Measurements from ENCODE around the gene LRRC71.

Gene LRRC71

DNA sequence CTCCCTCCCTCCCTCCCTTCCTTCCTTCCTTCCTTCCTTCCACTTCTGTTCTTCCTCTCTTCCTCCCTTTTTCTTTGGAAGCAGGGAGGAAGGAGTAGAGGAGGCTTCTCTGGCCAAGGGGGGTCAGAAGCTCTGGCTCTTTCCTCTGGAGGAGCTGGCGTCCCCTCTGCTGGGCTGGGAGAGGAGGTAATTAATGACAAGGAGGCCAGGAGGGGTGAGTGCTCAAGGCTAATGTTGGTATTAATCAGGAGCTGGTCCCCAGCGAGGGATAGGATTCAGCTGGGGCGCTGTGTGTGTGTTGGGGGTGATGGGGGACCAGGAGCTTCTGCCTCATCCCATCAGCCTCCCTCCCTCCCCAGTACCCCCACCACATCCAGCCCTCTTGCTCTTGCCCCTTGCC, 33.1 kb upstream of the LRRC71 start:
- no peak overlapping the region for H3K27ac ChIP-seq
- ChIA-PET POLR2A (ENCODE audit: low non-redundant PET) (no interaction called here), CTCF (interaction anchor here (0.7 to 9.3 kb wide), 3 partner anchors 25 to 40 kb away, joined by 3 to 77 read pairs (median 6); partner anchors contain the start of gene NTRK1)
- TF ChIP-seq, protein P1, sequence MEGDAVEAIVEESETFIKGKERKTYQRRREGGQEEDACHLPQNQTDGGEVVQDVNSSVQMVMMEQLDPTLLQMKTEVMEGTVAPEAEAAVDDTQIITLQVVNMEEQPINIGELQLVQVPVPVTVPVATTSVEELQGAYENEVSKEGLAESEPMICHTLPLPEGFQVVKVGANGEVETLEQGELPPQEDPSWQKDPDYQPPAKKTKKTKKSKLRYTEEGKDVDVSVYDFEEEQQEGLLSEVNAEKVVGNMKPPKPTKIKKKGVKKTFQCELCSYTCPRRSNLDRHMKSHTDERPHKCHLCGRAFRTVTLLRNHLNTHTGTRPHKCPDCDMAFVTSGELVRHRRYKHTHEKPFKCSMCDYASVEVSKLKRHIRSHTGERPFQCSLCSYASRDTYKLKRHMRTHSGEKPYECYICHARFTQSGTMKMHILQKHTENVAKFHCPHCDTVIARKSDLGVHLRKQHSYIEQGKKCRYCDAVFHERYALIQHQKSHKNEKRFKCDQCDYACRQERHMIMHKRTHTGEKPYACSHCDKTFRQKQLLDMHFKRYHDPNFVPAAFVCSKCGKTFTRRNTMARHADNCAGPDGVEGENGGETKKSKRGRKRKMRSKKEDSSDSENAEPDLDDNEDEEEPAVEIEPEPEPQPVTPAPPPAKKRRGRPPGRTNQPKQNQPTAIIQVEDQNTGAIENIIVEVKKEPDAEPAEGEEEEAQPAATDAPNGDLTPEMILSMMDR (conservative IDR thresholded peaks at IDR 0.05; ENCODE audit: low read depth): no peak
- no peak for DNase-seq (ENCODE audit: low spot score)

DNA sequence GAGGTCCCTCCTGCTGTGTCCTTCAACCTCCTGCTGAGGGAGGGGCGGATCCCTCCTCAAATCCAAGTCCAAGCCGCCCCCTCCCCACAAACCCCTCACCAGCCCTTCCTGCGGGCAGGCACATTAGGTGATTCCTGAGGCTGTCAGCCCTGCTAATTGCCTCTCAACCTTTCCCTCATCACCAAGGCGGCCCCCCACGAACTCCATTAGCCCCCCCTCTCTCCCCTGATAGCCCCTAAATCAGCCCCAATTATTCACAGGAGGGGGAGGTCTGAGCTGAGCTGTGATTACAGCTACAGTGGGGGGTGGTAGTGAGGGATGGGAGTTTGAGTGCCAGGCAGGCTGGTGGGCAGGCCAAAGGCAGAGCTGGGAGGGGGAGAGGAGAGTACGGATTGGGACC, 32.7 kb upstream of the LRRC71 start:
- no peak overlapping the region for H3K27ac ChIP-seq
- TF ChIP-seq, protein P1 (conservative IDR thresholded peaks at IDR 0.05; ENCODE audit: low read depth): no peak
- ChIA-PET POLR2A (ENCODE audit: low non-redundant PET) (no interaction called here), CTCF (interaction anchor here (0.6 to 9.3 kb wide), 4 partner anchors 26 to 267 kb away, joined by 3 to 77 read pairs (median 4); partner anchors contain the start of gene NTRK1)
- DNase-seq (ENCODE audit: low spot score): no peak

DNA sequence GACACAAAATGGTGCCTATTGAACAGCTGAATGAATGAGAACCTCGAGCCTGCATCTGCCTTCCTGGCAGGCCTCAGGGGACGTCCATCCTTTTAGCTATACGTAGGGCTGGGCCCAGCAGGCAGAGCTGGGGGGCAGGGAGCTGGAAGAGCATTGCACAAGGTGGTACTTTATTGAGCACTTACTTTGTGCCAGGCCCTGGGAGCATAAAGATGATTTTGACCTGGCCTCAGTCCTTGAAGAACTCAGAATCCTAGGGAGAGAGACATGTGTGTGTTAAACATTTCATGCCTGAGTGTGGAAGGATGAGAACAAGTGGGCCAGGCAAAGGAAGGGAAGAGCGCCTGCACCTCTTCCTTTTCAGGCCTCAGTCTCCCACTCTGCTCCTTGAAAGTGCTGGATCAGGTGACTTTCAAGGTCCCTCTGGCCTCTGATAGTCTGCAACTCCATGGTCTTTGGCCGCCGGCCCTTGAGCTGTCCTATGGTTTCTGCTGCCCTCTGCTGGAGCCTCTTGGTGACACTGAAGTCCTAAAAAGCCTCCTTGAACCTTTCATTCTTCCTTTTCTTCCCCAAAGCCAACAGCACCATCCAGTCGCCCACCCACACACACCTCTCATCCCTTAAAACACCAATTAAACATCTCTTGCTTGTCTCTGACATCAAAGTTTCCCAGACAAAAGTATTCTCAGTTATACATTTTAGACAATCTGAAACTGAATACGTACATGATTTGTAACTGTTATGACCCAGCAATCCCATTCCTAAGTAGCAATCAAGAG, 30.4 kb upstream of the LRRC71 start:
- TF ChIP-seq, protein P1 (conservative IDR thresholded peaks at IDR 0.05; ENCODE audit: low read depth): peak; percentile 88
- no peak overlapping the region for H3K27ac ChIP-seq
- ChIA-PET POLR2A (ENCODE audit: low non-redundant PET) (no interaction called here), CTCF (interaction anchor here (0.5 to 9.3 kb wide), 27 partner anchors 8 to 434 kb away, joined by 3 to 77 read pairs (median 4); partner anchors contain the start of genes METTL25B and NTRK1)
- peak; percentile 60 for DNase-seq (ENCODE audit: low spot score)

- CTCF ChIA-PET: interaction anchor here (0.6 to 9.3 kb wide), 11 partner anchors 12 to 200 kb away, joined by 3 to 77 read pairs (median 3); no protein-coding TSS in a partner anchor
- H3K27ac ChIP-seq: peak overlapping the region; percentile 99
- DNase-seq (ENCODE audit: low spot score): peak; percentile 83
- TF ChIP-seq, protein P1 (conservative IDR thresholded peaks at IDR 0.05; ENCODE audit: low read depth): peak; percentile 92
- POLR2A ChIA-PET (ENCODE audit: low non-redundant PET): no interaction called here
These were observed 28.0 kb upstream of the LRRC71 start for GRCh38 chr1:156892190-156893047.

GRCh38 chr1:156893048-156893953, 27.1 kb upstream of the LRRC71 start, which contains the start of gene PEAR1:
PEAR1 (plus strand) TSS chr1:156893718; CDS start chr1:156903927, 10,209 bp downstream.
- ChIA-PET CTCF (interaction anchor here (0.6 to 9.3 kb wide), 3 partner anchors 34 to 201 kb away, joined by 3 to 77 read pairs (median 4); no protein-coding TSS in a partner anchor), POLR2A (ENCODE audit: low non-redundant PET) (no interaction called here)
- TF ChIP-seq, protein P1 (conservative IDR thresholded peaks at IDR 0.05; ENCODE audit: low read depth): no peak
- DNase-seq (ENCODE audit: low spot score): no peak
- peak within 1 kb of the TSS; percentile 99 for H3K27ac ChIP-seq
